DND-41 (cell line): Measurements from ENCODE around the gene BCL2L11.
"Not testable (repeated sequence)": the region's sequence is repeated elsewhere in the genome, so short reads cannot be mapped to it uniquely, and the experiment has no call there.

Experiments
- ATAC-seq: fragments of 200-7000 bp; cut with Tn5 transposase; 3 replicates; pipeline ENCODE4 v1.9.1; 2021; ENCODE audit warnings: low read depth; ENCODE audit not compliant: insufficient read depth
- DNase-seq: peaks from one replicate; pipeline ENCODE4 v3.0.0-alpha.2; 2020
- H2AFZ ChIP-seq: 2 replicates; pipeline ENCODE4 v1.6.0; 2012; ENCODE audit warnings: low read depth, low read length
- H3K27ac ChIP-seq: 2 replicates; pipeline ENCODE4 v1.5.1; 2012; ENCODE audit warnings: low read length, inconsistent platforms
- H3K27me3 ChIP-seq: fragments of 200-600 bp; sonication (generic); 2 replicates; pipeline ENCODE4 v1.6.0; 2012; ENCODE audit warnings: low read length, mild to moderate bottlenecking, inconsistent platforms; ENCODE audit not compliant: insufficient read depth, poor library complexity
- H3K36me3 ChIP-seq: 2 replicates; pipeline ENCODE4 v1.5.1; 2012; ENCODE audit warnings: low read length, inconsistent platforms; ENCODE audit not compliant: insufficient read depth
- H3K4me1 ChIP-seq: 2 replicates; pipeline ENCODE4 v1.5.1; 2012; ENCODE audit warnings: mild to moderate bottlenecking, low read length; ENCODE audit not compliant: insufficient read depth
- H3K4me2 ChIP-seq: 2 replicates; pipeline ENCODE4 v1.6.0; 2012; ENCODE audit warnings: mild to moderate bottlenecking, moderate library complexity, low read length, inconsistent platforms; ENCODE audit not compliant: insufficient read depth
- H3K4me3 ChIP-seq, 2 experiments: fragments of 200-600 bp in 1 of 2; shearing (Covaris generic) in 1 of 2; 2 replicates each; pipeline ENCODE4 v1.5.1; 2012 to 2016; ENCODE audit warnings: inconsistent platforms in 2 of 2, low read length in 2 of 2, mild to moderate bottlenecking in 2 of 2, low read depth in 1 of 2, moderate library complexity in 1 of 2
- H3K79me2 ChIP-seq: 2 replicates; pipeline ENCODE4 v1.6.0; 2012; ENCODE audit warnings: low read length, inconsistent platforms; ENCODE audit not compliant: insufficient read depth
- H3K9ac ChIP-seq: 2 replicates; pipeline ENCODE4 v1.6.0; 2012; ENCODE audit warnings: low read depth, mild to moderate bottlenecking, inconsistent platforms, low read length, moderate library complexity
- H3K9me3 ChIP-seq: 2 replicates; pipeline ENCODE4 v1.5.1; 2012; ENCODE audit warnings: low read length, moderate library complexity, mild to moderate bottlenecking, inconsistent platforms; ENCODE audit not compliant: insufficient read depth, severe bottlenecking
- H4K20me1 ChIP-seq: 2 replicates; pipeline ENCODE4 v1.6.0; 2012; ENCODE audit warnings: low read length; ENCODE audit not compliant: insufficient read depth
- EZH2 ChIP-seq: IDR thresholded peaks from 3 replicates; pipeline ENCODE4 v1.6.1; 2012; ENCODE audit warnings: borderline replicate concordance, low read depth, mild to moderate bottlenecking, moderate library complexity, low read length, inconsistent platforms; ENCODE audit not compliant: severe bottlenecking
- TF ChIP-seq, protein P1 (sequence below): IDR thresholded peaks from 2 replicates; pipeline ENCODE4 v1.5.1; 2012; ENCODE audit warnings: borderline replicate concordance, low read length, moderate library complexity, mild to moderate bottlenecking; ENCODE audit not compliant: poor library complexity, severe bottlenecking; ENCODE audit errors: extremely low read depth

BCL2L11 gene, protein sequence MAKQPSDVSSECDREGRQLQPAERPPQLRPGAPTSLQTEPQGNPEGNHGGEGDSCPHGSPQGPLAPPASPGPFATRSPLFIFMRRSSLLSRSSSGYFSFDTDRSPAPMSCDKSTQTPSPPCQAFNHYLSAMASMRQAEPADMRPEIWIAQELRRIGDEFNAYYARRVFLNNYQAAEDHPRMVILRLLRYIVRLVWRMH

DNA sequence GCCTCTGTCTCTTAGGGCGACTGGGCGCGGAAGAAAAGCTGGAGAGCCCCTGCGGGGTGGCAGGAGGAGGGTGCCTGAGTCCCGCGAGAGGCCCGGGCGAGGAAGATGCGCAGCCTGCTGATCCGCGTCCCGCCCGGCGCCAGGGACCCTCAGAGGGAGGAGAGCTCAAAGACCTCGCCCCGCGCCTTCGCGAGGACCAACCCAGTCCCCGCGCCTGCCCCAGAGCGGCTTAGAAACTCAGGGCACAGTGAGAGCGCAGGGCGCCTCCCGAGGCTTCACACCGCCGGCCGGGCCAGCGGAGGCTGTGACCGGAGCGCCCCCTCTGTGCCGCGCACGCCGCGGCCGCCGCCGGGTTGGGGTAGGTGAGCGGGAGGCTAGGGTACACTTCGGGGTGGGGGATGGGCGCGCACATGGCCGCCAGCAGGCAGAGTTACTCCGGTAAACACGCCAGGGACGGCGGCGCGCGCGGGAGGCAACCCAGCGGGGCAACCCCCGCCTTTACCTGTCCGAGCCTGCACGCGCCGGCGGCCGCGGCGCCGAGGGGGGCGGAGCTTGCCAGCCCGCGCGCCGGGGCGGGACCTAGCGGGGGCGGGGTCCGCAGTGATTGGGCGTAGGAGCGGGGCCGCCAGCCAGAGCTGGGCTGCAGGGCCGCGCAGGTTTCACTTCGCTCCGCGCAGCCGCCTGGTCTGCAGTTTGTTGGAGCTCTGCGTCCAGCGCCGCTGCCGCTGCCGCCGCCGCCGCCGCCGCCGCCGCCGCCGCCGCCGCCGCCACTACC, at the start of gene BCL2L11:
Gene BCL2L11, plus strand, starts transcription at position 662 of the 775 bp plus-strand sequence. CDS start 2,832 bp downstream, outside the sequence.
- H3K79me2 ChIP-seq, result peaks cover 44% of the 10 kb centered on the region
- H3K4me3 ChIP-seq, result peak within 1 kb of the TSS; percentile 65 to 76
- peaks cover 33% of the 10 kb centered on the region for H3K36me3 ChIP-seq
- peak within 1 kb of the TSS; percentile 93 for H2AFZ ChIP-seq
- H4K20me1 ChIP-seq, result peaks cover 26% of the 10 kb centered on the region
- H3K4me1 ChIP-seq, result peaks cover 43% of the 10 kb centered on the region
- DNase-seq (peak; percentile 93), ATAC-seq (peak; percentile 88)
- peak within 1 kb of the TSS; percentile 77 for H3K9ac ChIP-seq
- H3K9me3 ChIP-seq, result no peaks in the 10 kb centered on the region
- TF ChIP-seq, protein P1, sequence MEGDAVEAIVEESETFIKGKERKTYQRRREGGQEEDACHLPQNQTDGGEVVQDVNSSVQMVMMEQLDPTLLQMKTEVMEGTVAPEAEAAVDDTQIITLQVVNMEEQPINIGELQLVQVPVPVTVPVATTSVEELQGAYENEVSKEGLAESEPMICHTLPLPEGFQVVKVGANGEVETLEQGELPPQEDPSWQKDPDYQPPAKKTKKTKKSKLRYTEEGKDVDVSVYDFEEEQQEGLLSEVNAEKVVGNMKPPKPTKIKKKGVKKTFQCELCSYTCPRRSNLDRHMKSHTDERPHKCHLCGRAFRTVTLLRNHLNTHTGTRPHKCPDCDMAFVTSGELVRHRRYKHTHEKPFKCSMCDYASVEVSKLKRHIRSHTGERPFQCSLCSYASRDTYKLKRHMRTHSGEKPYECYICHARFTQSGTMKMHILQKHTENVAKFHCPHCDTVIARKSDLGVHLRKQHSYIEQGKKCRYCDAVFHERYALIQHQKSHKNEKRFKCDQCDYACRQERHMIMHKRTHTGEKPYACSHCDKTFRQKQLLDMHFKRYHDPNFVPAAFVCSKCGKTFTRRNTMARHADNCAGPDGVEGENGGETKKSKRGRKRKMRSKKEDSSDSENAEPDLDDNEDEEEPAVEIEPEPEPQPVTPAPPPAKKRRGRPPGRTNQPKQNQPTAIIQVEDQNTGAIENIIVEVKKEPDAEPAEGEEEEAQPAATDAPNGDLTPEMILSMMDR, result peak; percentile 62
- TF ChIP-seq EZH2, result no peak
- peak within 1 kb of the TSS; percentile 95 for H3K4me2 ChIP-seq
- H3K27me3 ChIP-seq, result no peaks in the 10 kb centered on the region
- H3K27ac ChIP-seq, result peak within 1 kb of the TSS; percentile 82

DNA sequence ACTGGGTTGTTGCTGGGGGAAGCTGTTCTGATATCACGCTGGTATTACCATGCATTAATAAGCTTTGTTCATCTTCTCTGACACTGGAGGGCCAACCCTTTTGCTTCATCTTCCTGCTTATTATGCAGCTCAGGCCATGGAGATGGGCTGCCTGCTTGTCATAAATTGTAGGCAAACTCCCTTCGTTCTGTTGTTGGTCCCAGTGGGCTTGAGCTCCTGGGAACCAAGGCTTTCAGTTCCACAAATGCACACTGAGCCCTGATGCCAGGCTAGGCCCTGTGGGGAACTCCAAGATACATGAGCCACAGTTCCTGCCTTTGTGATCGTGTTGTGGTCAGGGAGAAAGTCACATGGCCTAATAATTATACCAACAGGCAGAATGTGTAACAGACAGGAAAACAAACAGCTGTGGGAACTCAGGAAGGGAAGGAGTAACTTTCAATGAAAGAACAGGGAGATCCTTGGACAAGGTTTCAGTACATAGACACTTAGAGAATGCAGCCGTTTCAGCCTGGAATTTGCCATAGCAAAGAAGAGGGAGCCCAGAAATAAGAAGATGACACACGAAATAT, 49.0 kb upstream of the BCL2L11 start:
- ATAC-seq, result 0 out of 3 replicates have a peak, but pooled peaks have one; percentile 31
- no peak overlapping the region for H3K4me3 ChIP-seq
- H3K4me1 ChIP-seq, result peaks cover 7% of the 10 kb centered on the region

DNA sequence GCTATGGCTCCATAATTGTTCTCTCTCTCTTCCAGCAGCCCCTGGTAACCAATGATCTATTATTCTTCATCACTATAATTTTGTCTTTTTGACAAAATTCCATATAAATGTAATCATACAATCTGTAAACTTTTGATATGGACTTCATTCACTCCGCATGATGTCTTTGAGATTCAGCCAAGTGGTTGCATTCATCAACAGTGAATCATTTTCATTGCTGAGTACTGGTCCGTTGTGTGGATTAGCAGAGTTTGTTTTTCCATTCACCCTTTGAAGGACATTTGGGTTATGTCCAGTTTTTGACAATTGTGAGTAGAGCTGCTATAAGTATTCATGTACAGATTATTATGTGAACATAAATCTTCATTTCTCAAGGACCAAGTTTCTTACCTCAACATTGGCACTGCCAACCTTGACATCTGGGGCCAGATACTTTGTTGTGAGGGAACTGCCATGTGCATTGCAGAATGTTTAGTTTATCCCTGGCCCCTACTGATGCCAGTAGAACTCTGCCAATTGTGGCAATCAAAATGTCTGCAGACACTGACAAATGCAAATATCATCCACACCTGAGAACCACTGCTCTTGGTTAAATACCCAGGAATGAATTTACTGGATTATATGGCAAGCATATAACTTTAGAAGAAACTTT, 48.4 kb upstream of the BCL2L11 start:
- TF ChIP-seq EZH2, result no peak
- Histone ChIP-seq H3K27ac (no peak overlapping the region), H3K79me2 (no peaks in the 10 kb centered on the region), H2AFZ (no peak overlapping the region), H3K4me2 (no peak overlapping the region), H4K20me1 (no peaks in the 10 kb centered on the region), H3K9ac (no peak overlapping the region), H3K36me3 (no peaks in the 10 kb centered on the region), H3K4me1 (peaks cover 7% of the 10 kb centered on the region), H3K4me3 (no peak overlapping the region), H3K27me3 (no peaks in the 10 kb centered on the region), H3K9me3 (peaks cover 11% of the 10 kb centered on the region)
- ATAC-seq (no peak), DNase-seq (no peak)

More for the DNA sequence above, 49.0 kb upstream of the BCL2L11 start:
- H3K4me2 ChIP-seq, result no peak overlapping the region
- no peaks in the 10 kb centered on the region for H3K79me2 ChIP-seq
- no peak overlapping the region for H3K9ac ChIP-seq
- H3K9me3 ChIP-seq, result peaks cover 11% of the 10 kb centered on the region
- TF ChIP-seq EZH2, result no peak
- TF ChIP-seq, protein P1, result no peak
- no peak for DNase-seq
- no peak overlapping the region for H3K27ac ChIP-seq
- H4K20me1 ChIP-seq, result no peaks in the 10 kb centered on the region
- no peaks in the 10 kb centered on the region for H3K27me3 ChIP-seq
- H3K36me3 ChIP-seq, result no peaks in the 10 kb centered on the region
- H2AFZ ChIP-seq, result peak overlapping the region; percentile 1; the same call in 1 of the 2 replicates

DNA sequence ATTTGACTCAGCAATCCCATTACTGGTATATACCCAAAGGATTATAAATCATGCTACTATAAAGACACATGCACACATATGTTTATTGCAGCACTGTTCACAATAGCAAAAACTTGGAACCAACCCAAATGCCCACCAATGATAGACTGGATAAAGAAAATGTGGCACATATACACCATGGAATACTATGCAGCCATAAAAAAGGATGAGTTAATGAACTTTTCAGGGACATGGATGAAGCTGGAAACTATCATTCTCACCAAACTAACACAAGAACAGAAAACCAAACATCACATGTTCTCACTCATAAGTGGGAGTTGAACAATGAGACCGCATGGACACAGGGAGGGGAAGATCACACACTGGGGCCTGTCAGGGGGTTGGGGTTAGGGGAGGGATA, 38.1 kb upstream of the BCL2L11 start:
- not testable (repeated sequence) for H3K9ac ChIP-seq, H3K27me3 ChIP-seq, H2AFZ ChIP-seq, H3K79me2 ChIP-seq, DNase-seq, H3K4me1 ChIP-seq, H3K27ac ChIP-seq, H3K9me3 ChIP-seq, H3K4me3 ChIP-seq, H4K20me1 ChIP-seq, ATAC-seq, H3K36me3 ChIP-seq, H3K4me2 ChIP-seq
